ENCODE results near the gene EFNB2.

DNA sequence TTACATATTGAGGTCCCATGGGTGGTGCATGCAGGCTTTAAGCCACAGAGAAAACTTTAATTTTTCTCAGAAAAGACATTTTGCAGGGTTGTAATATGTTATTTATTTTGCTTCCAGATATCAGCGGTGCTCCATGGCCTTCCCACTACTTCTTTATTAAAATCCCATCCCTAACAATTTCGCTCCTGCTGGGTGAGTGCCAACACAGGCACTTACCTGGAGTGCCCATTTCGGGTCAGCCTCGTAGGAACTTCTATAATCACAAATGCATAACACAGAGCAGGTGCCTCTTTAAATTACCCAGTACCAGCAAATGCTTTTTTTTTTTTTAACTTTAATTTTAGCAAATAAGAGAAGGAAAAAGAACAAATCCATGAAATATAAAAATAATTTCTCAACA lies 86.4 kb downstream of the EFNB2 start:
- TF ChIP-seq EZH2phosphoT487 (IDR thresholded peaks at IDR 0.05; ENCODE audit: low read length) (no peak), EZH2 (optimal IDR thresholded peaks at IDR 0.05; ENCODE audit: low read depth, low read length) (no peak)

All from MM.1S (cell line).